WI38 (cell line): Measurements from ENCODE around the gene DNAH14.

ENCODE experiments used
- H3K4me3 ChIP-seq: 2 replicates; pipeline ENCODE4 v1.5.1; 2011; ENCODE audit warnings: low read depth, mild to moderate bottlenecking, control low read depth, low read length
- TF ChIP-seq, protein P1 (sequence below): IDR thresholded peaks from 2 replicates; pipeline ENCODE4 v1.5.1; 2012; ENCODE audit warnings: low read depth, mild to moderate bottlenecking, control low read depth, low read length

Gene DNAH14

GRCh38 chr1:225259542-225259941 lies 330.1 kb downstream of the DNAH14 start:
- TF ChIP-seq, protein P1, sequence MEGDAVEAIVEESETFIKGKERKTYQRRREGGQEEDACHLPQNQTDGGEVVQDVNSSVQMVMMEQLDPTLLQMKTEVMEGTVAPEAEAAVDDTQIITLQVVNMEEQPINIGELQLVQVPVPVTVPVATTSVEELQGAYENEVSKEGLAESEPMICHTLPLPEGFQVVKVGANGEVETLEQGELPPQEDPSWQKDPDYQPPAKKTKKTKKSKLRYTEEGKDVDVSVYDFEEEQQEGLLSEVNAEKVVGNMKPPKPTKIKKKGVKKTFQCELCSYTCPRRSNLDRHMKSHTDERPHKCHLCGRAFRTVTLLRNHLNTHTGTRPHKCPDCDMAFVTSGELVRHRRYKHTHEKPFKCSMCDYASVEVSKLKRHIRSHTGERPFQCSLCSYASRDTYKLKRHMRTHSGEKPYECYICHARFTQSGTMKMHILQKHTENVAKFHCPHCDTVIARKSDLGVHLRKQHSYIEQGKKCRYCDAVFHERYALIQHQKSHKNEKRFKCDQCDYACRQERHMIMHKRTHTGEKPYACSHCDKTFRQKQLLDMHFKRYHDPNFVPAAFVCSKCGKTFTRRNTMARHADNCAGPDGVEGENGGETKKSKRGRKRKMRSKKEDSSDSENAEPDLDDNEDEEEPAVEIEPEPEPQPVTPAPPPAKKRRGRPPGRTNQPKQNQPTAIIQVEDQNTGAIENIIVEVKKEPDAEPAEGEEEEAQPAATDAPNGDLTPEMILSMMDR, result no peak
- no peak overlapping the region for H3K4me3 ChIP-seq

DNA sequence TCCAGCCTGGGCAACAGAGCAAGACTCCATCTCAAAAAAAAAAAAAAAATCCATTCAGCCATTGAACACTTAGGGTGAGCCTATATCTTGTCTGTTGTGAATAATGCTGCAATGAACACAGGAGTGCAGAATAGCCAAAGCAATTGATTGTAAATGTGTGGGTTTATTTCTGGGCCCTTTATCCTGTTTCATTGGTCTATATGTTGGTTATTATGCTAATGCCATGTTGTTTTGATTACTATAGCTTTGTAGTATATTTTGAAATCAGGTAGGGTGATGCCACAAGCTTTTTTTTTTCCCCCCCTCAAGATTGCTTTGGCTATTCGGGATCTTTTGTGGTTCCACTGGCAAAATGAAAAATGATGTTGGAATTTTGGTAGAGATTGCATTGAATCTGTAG lies 330.8 kb downstream of the DNAH14 start:
- TF ChIP-seq, protein P1, result no peak
- H3K4me3 ChIP-seq, result no peak overlapping the region

DNA sequence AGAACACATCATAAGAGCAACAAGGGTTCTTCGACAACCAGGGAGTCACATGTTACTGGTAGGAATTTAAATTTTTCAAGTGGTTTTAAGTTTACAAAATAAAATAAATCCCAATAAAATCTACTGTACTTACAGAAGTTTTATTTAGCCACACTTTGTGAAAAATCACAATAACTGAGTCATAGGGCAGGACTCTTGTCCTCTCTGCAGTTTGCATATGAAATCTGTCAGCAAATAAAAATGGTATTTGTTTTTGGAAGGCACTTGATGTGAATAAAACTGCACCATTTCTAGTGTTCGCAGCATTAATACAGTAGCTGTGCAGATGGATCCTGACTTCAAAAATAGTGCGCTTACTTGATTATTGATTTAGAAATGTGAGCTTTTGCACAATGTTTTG lies 348.0 kb downstream of the DNAH14 start:
- no peak overlapping the region for H3K4me3 ChIP-seq
- TF ChIP-seq, protein P1, result no peak

GRCh38 chr1:225280563-225280962 lies 351.1 kb downstream of the DNAH14 start:
- TF ChIP-seq, protein P1, result no peak
- no peak overlapping the region for H3K4me3 ChIP-seq

DNA sequence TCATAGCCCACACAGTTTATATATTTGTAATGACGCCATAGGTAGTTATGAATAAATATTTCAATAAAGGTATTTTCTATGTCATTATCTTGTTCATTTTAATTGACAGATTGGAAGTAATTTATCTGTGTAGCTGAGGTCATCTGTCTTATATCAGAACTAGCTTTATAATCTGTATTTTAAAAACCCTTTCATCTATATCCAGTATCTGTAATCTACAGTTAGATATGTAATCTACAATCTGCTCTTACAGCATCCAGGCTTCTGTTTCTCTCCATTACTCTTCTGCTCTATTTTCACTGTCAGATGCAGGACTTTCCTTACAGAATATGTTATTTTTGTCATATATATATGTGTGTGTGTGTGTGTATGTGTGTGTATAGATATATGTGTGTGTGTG lies 360.8 kb downstream of the DNAH14 start:
- TF ChIP-seq, protein P1, result no peak
- no peak overlapping the region for H3K4me3 ChIP-seq

- TF ChIP-seq, protein P1, result no peak
Observed at GRCh38 chr1:225299624-225300023, 370.1 kb downstream of the DNAH14 start.

GRCh38 chr1:225300381-225300780 lies 370.9 kb downstream of the DNAH14 start:
- no peak overlapping the region for H3K4me3 ChIP-seq
- TF ChIP-seq, protein P1, result no peak

More at GRCh38 chr1:225299624-225300023, 370.1 kb downstream of the DNAH14 start:
- no peak overlapping the region for H3K4me3 ChIP-seq
